ENCODE data around the gene ERICH4.
A peak's percentile ranks its signal among the peaks of the same experiment; 100 is the strongest.

The ERICH4 gene

DNA sequence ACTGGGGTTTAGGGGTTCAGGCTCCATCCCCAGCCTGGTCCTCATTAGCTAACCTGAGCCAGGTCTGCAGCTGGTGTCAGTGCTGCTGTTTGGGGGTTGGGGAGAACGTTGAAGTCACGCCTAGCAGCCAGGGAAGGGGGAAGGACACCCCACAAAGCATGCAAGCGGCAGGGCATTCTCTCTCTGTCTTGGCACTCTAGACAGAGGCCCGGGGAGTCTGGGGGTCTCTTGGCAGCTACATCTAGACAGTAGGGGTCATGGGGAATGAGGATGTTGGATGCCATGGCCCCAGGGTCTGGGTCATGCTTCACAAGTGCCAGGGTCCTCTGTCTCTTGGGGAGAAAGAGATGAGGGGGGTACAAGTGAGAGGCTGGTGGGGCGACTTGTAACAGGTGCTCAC lies 2.6 kb downstream of the ERICH4 start:
- H3K36me3 ChIP-seq (ENCODE audit: control insufficient read depth in 5 of 5, insufficient read depth in 5 of 5, low read length in 5 of 5): no peaks in the 10 kb centered on the region
- H3K9ac ChIP-seq (ENCODE audit: low read length in 5 of 5): no peak overlapping the region
- H3K4me3 ChIP-seq (ENCODE audit: low read depth in 1 of 5, low read length in 5 of 5): no peak overlapping the region
- no peak overlapping the region for H3K27ac ChIP-seq (ENCODE audit: low read depth, low read length)
- peaks cover 0 to 11% (median 3%) of the 10 kb centered on the region in 5 donors for H3K4me1 ChIP-seq (ENCODE audit: control insufficient read depth in 5 of 5, insufficient read depth in 5 of 5, low read length in 5 of 5)
- peaks cover 3 to 24% (median 9%) of the 10 kb centered on the region in 5 donors for H3K27me3 ChIP-seq (ENCODE audit: control insufficient read depth in 5 of 5, insufficient read depth in 4 of 5, low read length in 5 of 5)
- no peaks in the 10 kb centered on the region for H3K9me3 ChIP-seq (ENCODE audit: control insufficient read depth in 5 of 5, low read length in 5 of 5)

DNA sequence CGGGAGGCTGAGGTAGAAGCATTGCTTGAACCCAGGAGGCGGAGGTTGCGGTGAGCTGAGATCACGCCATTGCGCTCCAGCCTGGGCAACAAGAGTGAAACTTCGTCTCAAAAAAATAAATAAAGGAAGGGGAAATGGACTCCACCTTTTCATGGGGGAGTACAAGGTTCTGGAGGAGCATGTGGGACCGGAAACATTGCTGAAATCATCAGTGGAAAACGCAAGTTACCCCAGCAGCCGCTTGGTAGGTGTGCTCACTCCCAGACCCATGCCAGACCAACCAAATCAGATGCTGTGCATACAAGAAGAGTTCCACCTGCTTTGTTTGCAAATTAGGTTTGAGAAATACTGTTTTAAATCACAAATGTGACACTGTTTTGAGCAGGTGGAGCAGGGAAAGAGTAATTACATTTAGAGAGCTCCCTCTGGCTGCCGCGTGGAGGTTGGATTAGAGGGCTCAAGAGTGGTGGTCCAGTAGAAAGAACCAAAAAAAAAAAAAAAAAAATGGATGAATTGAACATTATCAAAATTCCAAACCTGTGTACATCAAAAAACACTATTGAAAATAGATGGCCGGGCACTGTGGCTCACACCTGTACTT lies 4.9 kb downstream of the ERICH4 start:
- no peaks in the 10 kb centered on the region for H3K9me3 ChIP-seq (ENCODE audit: control insufficient read depth in 5 of 5, low read length in 5 of 5)
- peak overlapping the region in 2 of 5 donors; percentile 43 to 51 for H3K4me3 ChIP-seq (ENCODE audit: low read depth in 1 of 5, low read length in 5 of 5)

GRCh38 chr19:41449079-41449864 lies 6.3 kb downstream of the ERICH4 start:
- H3K9ac ChIP-seq (ENCODE audit: low read length in 5 of 5): peak overlapping the region in 1 of 5 donors; percentile 51

More for the DNA sequence above, 4.9 kb downstream of the ERICH4 start:
- H3K36me3 ChIP-seq (ENCODE audit: control insufficient read depth in 5 of 5, insufficient read depth in 5 of 5, low read length in 5 of 5): no peaks in the 10 kb centered on the region
- peaks cover 3 to 22% (median 9%) of the 10 kb centered on the region in 5 donors for H3K27me3 ChIP-seq (ENCODE audit: control insufficient read depth in 5 of 5, insufficient read depth in 4 of 5, low read length in 5 of 5)
- H3K9ac ChIP-seq (ENCODE audit: low read length in 5 of 5): peak overlapping the region in 1 of 5 donors; percentile 51
- peaks cover 0 to 11% (median 3%) of the 10 kb centered on the region in 5 donors for H3K4me1 ChIP-seq (ENCODE audit: control insufficient read depth in 5 of 5, insufficient read depth in 5 of 5, low read length in 5 of 5)
- H3K27ac ChIP-seq (ENCODE audit: low read depth, low read length): no peak overlapping the region

DNA sequence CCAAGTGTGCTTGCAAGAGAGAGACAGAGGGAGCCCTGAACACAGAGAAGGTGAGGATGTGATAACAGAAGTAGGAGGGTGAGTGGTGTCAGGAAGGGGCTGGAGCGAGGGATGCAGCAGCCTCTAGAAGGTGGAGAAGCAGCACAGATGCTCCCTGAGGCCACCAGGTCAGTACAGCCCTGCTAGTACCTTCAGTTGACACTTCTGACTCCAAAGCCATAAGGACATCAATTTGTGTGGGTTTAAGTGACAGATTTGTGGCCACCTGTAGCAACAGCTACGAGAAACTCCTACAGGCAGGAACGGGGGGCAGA lies 6.9 kb downstream of the ERICH4 start:
- H3K9ac ChIP-seq (ENCODE audit: low read length in 5 of 5): no peak overlapping the region
- peaks cover 0 to 11% (median 3%) of the 10 kb centered on the region in 5 donors for H3K4me1 ChIP-seq (ENCODE audit: control insufficient read depth in 5 of 5, insufficient read depth in 5 of 5, low read length in 5 of 5)
- no peaks in the 10 kb centered on the region for H3K36me3 ChIP-seq (ENCODE audit: control insufficient read depth in 5 of 5, insufficient read depth in 5 of 5, low read length in 5 of 5)
- no peak overlapping the region for H3K27ac ChIP-seq (ENCODE audit: low read depth, low read length)
- H3K4me3 ChIP-seq (ENCODE audit: low read depth in 1 of 5, low read length in 5 of 5): no peak overlapping the region
- peaks cover 3 to 16% (median 9%) of the 10 kb centered on the region in 5 donors for H3K27me3 ChIP-seq (ENCODE audit: control insufficient read depth in 5 of 5, insufficient read depth in 4 of 5, low read length in 5 of 5)
- no peaks in the 10 kb centered on the region for H3K9me3 ChIP-seq (ENCODE audit: control insufficient read depth in 5 of 5, low read length in 5 of 5)

More at GRCh38 chr19:41449079-41449864, 6.3 kb downstream of the ERICH4 start:
- peaks cover 0 to 11% (median 3%) of the 10 kb centered on the region in 5 donors for H3K4me1 ChIP-seq (ENCODE audit: control insufficient read depth in 5 of 5, insufficient read depth in 5 of 5, low read length in 5 of 5)
- H3K4me3 ChIP-seq (ENCODE audit: low read depth in 1 of 5, low read length in 5 of 5): peak overlapping the region in 4 of 5 donors; percentile 26 to 46 (median 34)
- peaks cover 3 to 16% (median 9%) of the 10 kb centered on the region in 5 donors for H3K27me3 ChIP-seq (ENCODE audit: control insufficient read depth in 5 of 5, insufficient read depth in 4 of 5, low read length in 5 of 5)
- no peaks in the 10 kb centered on the region for H3K9me3 ChIP-seq (ENCODE audit: control insufficient read depth in 5 of 5, low read length in 5 of 5)
- H3K27ac ChIP-seq (ENCODE audit: low read depth, low read length): no peak overlapping the region
- no peaks in the 10 kb centered on the region for H3K36me3 ChIP-seq (ENCODE audit: control insufficient read depth in 5 of 5, insufficient read depth in 5 of 5, low read length in 5 of 5)

DNA sequence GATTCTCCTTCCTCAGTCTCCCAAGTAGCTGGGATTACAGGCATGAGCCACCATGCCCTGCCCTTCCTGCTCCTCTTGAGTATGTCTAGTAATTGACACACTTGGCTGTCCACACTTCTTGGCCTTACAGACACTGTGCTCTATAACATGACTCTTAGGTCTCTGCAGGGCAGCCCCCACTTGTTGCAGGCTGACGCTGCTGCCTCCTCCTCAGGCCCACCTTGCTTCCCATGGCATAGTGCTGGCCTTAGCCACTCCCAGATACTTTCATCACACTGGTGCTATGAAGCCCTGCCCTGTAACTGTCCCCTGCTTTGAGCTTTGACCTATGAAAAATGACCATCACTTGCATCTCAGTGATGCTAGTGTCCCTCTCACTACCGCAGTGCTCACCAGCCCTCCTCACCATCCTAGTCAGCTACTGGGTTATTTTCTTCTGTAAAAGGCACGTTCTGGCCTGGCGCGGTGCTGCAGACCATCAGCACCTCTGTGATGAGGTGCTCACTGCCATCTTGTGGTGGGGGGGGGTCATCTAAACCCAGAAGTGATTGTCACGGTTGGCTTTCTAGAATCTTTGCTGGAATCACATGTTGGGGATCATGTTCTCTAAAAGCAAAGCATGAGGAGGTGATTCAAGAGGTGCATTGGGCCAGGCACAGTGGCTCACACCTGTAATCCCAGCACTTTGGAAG lies 9.8 kb downstream of the ERICH4 start:
- Histone ChIP-seq H3K27me3 (ENCODE audit: control insufficient read depth in 5 of 5, insufficient read depth in 4 of 5, low read length in 5 of 5) (peaks cover 0 to 2% (median 0%) of the 10 kb centered on the region in 5 donors), H3K36me3 (ENCODE audit: control insufficient read depth in 5 of 5, insufficient read depth in 5 of 5, low read length in 5 of 5) (no peaks in the 10 kb centered on the region)

GRCh38 chr19:41455936-41456335 lies 13.0 kb downstream of the ERICH4 start:
- Histone ChIP-seq H3K36me3 (ENCODE audit: control insufficient read depth in 5 of 5, insufficient read depth in 5 of 5, low read length in 5 of 5) (no peaks in the 10 kb centered on the region), H3K4me1 (ENCODE audit: control insufficient read depth in 5 of 5, insufficient read depth in 5 of 5, low read length in 5 of 5) (peaks cover 0 to 24% (median 17%) of the 10 kb centered on the region in 5 donors), H3K27ac (ENCODE audit: low read depth, low read length) (no peak overlapping the region), H3K4me3 (ENCODE audit: low read depth in 1 of 5, low read length in 5 of 5) (peak overlapping the region in 2 of 5 donors; percentile 10 to 11), H3K9ac (ENCODE audit: low read length in 5 of 5) (no peak overlapping the region), H3K27me3 (ENCODE audit: control insufficient read depth in 5 of 5, insufficient read depth in 4 of 5, low read length in 5 of 5) (peaks cover 0 to 12% (median 3%) of the 10 kb centered on the region in 5 donors), H3K9me3 (ENCODE audit: control insufficient read depth in 5 of 5, low read length in 5 of 5) (no peaks in the 10 kb centered on the region)

More for the DNA sequence above, 9.8 kb downstream of the ERICH4 start:
- H3K4me3 ChIP-seq (ENCODE audit: low read depth in 1 of 5, low read length in 5 of 5): no peak overlapping the region
- H3K27ac ChIP-seq (ENCODE audit: low read depth, low read length): no peak overlapping the region
- H3K9ac ChIP-seq (ENCODE audit: low read length in 5 of 5): no peak overlapping the region
- H3K4me1 ChIP-seq (ENCODE audit: control insufficient read depth in 5 of 5, insufficient read depth in 5 of 5, low read length in 5 of 5): peaks cover 0 to 29% (median 20%) of the 10 kb centered on the region in 5 donors
- no peaks in the 10 kb centered on the region for H3K9me3 ChIP-seq (ENCODE audit: control insufficient read depth in 5 of 5, low read length in 5 of 5)

- Histone ChIP-seq H3K4me1 (ENCODE audit: control insufficient read depth in 5 of 5, insufficient read depth in 5 of 5, low read length in 5 of 5) (peaks cover 0 to 24% (median 17%) of the 10 kb centered on the region in 5 donors), H3K27ac (ENCODE audit: low read depth, low read length) (no peak overlapping the region), H3K9me3 (ENCODE audit: control insufficient read depth in 5 of 5, low read length in 5 of 5) (no peaks in the 10 kb centered on the region), H3K27me3 (ENCODE audit: control insufficient read depth in 5 of 5, insufficient read depth in 4 of 5, low read length in 5 of 5) (peaks cover 0 to 12% (median 5%) of the 10 kb centered on the region in 5 donors), H3K36me3 (ENCODE audit: control insufficient read depth in 5 of 5, insufficient read depth in 5 of 5, low read length in 5 of 5) (no peaks in the 10 kb centered on the region), H3K4me3 (ENCODE audit: low read depth in 1 of 5, low read length in 5 of 5) (peak overlapping the region in 1 of 5 donors; percentile 11), H3K9ac (ENCODE audit: low read length in 5 of 5) (peak overlapping the region in 1 of 5 donors; percentile 37)
These were observed 13.5 kb downstream of the ERICH4 start for GRCh38 chr19:41456342-41456918.

- peaks cover 0 to 24% (median 17%) of the 10 kb centered on the region in 5 donors for H3K4me1 ChIP-seq (ENCODE audit: control insufficient read depth in 5 of 5, insufficient read depth in 5 of 5, low read length in 5 of 5)
- no peaks in the 10 kb centered on the region for H3K36me3 ChIP-seq (ENCODE audit: control insufficient read depth in 5 of 5, insufficient read depth in 5 of 5, low read length in 5 of 5)
- no peak overlapping the region for H3K9ac ChIP-seq (ENCODE audit: low read length in 5 of 5)
- H3K27ac ChIP-seq (ENCODE audit: low read depth, low read length): no peak overlapping the region
- peaks cover 0 to 12% (median 5%) of the 10 kb centered on the region in 5 donors for H3K27me3 ChIP-seq (ENCODE audit: control insufficient read depth in 5 of 5, insufficient read depth in 4 of 5, low read length in 5 of 5)
- H3K9me3 ChIP-seq (ENCODE audit: control insufficient read depth in 5 of 5, low read length in 5 of 5): peaks cover 0 to 3% (median 0%) of the 10 kb centered on the region in 5 donors
- H3K4me3 ChIP-seq (ENCODE audit: low read depth in 1 of 5, low read length in 5 of 5): no peak overlapping the region
These were observed 14.3 kb downstream of the ERICH4 start for GRCh38 chr19:41457241-41457640.

GRCh38 chr19:41462497-41462896 lies 19.5 kb downstream of the ERICH4 start:
- H3K27ac ChIP-seq (ENCODE audit: low read depth, low read length): no peak overlapping the region
- H3K4me3 ChIP-seq (ENCODE audit: low read depth in 1 of 5, low read length in 5 of 5): no peak overlapping the region
- H3K36me3 ChIP-seq (ENCODE audit: control insufficient read depth in 5 of 5, insufficient read depth in 5 of 5, low read length in 5 of 5): no peaks in the 10 kb centered on the region
- peaks cover 0 to 2% (median 0%) of the 10 kb centered on the region in 5 donors for H3K4me1 ChIP-seq (ENCODE audit: control insufficient read depth in 5 of 5, insufficient read depth in 5 of 5, low read length in 5 of 5)
- peaks cover 0 to 18% (median 16%) of the 10 kb centered on the region in 5 donors for H3K27me3 ChIP-seq (ENCODE audit: control insufficient read depth in 5 of 5, insufficient read depth in 4 of 5, low read length in 5 of 5)
- H3K9ac ChIP-seq (ENCODE audit: low read length in 5 of 5): no peak overlapping the region
- H3K9me3 ChIP-seq (ENCODE audit: control insufficient read depth in 5 of 5, low read length in 5 of 5): peaks cover 0 to 8% (median 0%) of the 10 kb centered on the region in 5 donors

Measured in subcutaneous abdominal adipose tissue (tissue), 5 donors.